HG02973 (cell line): ENCODE data around the gene RNF31.

Source experiments
- ATAC-seq: cut with Tn5 transposase; IDR thresholded peaks from one replicate; pipeline ENCODE4 v1.9.1; 2021; ENCODE audit warnings: moderate library complexity; ENCODE audit not compliant: unreplicated experiment

Gene RNF31

DNA sequence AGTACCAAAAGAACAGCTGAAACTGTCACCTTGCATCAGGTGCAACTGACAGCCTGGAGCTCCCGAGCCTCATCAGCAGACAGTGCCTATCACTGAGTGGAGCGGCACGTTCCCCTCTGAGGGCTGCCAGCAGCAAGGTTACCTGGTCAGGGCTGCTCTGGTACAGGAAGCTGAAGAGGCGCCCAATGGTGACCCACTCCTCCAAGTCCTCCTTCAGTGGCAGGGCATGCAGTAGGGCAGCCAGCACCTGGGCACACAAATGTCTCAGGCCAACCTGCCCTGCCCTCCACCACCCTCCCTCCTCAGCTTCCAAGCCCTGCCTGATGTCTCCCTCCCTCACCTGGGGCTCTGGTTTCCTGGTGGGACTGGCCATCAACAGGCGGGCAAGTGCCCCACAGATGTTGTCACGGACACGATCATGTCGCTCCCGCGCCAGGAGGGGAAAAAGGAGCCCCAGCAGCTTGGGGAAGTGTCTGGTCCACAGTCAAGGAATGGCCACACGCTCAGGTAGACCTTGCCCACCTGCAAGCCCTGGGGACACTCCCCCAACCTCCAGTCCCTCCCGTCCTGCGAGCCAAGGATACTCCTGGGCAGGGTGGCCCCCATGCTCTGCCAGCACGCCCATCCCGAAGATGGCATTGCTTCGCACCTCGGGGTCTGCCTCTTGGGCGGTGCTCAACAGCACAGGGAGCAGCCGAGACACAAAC, 34.2 kb downstream of the RNF31 start:
- no peak for ATAC-seq

DNA sequence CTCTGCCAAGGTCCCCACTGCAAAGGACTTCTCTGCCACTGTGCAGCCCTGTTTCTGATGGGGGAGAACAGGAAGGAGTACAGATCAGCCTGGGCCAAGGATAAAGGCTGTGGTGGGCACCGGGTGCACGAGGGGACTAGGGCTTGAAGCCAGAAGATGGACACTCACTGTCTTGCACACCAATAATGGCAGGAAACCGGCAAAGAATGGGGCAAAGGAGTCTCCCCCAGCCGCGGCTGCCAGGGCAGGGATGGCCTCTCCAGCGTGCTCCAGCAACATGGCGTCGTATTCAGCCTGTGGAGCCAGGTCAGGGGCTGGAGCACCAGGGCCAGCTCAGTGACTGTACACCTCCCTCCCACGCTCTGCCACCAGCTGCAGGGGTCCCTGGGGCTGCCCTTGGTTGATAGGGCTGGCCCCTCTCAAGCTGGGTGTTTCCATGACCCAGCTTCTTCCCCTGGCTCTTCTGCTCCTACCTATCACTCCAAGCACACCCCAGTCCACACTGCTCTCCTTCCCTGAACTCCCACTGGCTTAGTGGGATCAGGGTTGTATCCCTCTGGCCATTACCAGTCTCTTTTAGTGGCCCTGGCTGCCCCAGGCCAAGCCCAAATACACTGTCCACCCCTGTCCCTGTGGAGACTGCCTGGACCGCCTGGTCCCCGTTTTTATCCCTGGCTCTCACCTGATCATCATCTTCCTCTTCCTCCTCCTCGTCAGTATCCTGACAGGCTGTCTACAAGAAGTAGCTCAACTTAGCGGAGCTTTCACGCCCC, 35.0 kb downstream of the RNF31 start:
- ATAC-seq: no peak

DNA sequence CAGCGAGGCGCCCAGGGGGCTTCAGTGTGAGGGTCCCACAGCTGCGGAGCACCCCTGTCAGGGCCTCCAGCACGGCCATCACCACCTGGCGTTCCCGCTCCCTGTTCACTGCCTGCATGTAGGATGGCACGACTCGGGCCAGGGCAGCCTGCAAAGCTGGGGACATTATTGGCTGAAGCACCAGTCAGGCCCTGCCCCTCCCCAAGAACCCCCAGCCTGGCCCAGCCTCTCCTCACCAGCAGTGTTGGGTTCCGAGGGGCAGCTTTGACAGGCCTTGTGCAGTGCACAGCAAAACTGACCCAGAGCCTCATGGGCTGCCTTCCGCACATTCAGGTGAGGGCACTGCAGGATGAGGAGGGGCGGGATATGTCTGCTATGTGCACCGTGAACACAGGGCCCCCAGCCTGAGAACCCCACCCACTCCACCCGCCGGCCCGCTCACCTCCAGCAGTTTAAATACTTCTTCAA, 35.8 kb downstream of the RNF31 start:
- no peak for ATAC-seq

DNA sequence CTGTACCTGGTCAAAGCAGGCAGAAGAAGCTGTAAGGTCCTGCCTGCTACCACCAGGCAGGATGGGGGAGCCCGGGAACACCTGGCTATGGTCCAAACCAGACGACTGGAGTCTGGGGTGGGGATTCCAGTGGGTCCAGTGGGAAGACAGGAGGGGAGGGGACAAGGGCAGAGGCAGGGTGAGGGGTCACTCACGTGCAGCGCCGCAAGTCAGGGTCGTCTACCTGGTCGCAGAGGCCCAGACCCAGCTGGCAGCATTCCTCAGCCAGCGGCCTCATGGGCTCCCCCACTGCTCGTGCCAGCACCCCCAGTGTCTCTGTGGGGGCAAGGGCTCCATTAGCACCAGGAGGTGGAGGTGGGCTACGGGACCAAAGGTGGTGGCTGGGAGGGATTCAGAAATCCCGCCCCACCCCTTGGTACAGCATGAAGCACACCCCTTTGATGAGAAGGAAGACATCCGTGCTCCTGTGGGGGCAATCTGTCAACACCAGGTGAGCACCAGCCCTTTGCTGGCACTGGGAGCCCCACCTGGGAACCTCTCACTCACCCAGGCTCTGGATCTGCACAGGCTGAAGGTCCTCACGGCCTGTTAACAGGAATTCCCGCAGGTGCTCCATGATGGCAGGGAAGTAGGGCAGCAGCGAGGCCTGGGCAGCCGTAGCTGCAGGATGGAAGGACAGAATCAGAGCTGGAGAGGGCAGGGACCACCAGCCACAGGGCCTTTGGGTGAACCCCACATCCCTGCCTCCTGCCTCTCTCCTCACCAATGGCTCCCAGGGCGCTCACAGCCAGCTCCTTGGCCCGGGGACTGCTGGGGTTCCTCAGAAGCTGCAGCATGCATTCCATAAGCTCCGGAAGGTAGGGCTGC, 37.0 kb downstream of the RNF31 start:
- no peak for ATAC-seq

DNA sequence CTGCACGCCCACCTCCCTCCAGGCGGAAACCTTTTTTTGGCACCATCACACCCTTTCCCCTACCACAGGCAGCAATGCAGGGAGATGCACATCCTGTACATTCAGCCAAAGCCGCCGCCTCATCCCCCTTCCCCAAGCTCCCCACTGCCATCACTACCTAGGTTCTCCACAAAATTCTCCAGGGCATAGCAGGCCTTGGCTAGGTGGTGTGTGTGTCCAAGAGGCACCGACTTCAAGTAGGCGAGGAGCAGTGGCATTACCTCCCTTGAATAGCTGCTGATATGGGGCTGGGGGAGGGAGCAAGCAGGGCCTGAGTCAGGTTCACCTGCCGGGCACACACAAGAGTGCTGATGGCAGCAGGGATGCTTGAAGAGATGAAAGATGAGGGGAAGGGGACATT, 37.7 kb downstream of the RNF31 start:
- ATAC-seq: no peak

DNA sequence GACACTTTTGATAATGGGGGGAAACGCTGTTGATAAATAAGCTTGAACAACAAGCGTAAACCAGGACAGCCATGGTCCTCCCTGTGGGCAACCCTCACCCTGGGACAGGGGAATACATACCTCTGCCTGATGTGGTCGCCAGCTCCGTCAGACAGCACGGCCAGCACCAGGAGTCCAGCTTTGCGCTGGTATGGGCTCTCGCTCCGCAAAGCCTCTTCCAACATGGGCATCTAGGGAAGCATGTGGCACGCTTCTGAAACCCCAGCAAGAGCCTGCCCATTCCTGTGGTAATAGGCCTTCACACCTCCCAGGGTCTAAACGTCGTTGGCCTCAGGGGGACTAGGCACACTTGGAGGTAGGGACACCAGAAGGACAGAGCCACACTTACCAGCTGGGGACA, 38.4 kb downstream of the RNF31 start:
- no peak for ATAC-seq

DNA sequence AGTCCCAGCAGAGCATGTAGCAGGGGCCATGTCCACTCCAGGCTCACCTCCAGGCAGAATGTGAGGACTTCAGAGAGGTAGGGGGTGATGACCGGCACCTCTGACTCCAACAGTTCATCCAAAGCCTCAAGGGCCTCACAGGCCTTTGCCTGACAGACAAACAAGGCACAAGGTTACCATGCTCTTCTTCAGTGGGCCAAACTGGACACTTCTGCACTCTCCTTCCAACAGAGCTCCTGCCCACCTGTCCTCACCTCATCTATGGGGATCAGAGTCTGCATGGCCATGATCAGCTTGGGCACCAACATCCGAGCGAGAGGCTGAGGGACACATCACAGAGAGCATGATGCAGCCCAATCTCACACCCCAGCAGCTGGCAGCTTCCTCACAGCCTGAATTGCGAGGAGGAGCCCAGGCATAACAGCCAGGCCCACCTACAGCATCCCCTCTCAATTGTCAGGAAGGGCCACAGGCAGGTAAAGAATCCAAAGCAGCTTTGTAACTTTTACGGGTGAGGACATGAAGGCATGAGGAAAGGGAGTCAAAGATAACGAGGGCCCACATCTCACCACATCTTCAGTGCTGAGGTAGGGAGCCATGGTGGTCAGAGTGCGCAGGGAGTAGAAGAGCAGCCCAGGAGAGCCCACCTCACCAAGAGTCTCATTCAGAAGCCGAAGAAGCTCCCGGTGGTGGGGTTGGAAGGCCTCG, 39.7 kb downstream of the RNF31 start:
- no peak for ATAC-seq

DNA sequence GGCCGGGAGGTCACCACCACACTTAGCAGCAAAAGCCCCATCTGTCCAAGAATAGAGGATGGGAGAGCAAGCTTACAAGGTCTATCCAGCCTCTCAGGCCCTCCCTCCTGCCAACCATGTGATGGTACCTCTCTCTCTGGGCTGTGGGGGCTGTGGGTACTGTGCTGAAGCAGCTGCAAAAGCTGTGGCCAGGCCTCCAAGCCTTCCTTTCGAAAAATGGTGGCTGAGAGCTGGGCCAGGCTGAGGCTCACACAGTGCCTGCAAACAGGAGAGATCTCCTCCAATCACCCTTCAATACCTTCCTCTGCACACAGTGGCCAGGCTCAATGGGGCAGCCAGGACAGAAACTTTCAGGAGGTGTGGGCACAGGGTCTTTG, 40.2 kb downstream of the RNF31 start:
- no peak for ATAC-seq

DNA sequence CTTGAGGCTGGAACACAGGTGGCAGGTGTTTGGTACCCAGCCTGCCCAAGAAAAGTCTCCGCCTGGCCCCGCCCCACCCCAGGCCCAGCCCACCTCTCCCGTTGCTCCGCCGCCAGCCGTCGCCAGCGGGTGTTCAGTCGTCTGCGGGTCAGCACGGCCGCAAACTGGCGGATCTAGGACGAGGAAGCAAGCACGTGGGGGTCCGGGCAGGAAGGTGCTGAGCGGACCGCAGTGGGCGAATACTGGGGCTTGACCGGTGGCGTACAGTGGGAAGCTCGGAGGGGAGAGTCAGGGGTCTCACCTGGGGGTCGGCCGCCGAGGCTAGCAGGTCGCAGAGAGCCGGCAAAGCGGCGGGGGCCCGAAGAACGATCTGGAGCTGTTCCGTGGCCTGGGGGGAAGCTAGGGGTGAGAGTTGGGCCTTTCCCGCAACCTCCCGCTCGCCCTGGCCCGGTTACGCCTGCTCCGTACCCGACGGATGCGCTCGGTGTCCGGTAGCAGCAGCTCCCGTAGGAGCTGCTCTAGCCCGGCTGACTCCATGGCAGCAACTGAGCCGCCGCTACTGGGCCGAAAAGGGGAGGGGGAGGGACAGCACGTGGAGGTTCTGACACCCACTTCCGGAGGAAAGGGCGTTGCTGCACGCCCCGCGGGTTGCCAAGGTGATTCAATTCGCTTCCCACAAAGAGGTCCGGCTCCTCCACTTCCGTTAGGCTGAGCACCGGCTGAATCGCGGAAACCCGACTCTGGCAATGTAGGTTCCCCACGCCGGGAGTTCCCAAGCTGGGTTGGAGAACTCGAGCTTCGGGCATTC, 41.2 kb downstream of the RNF31 start, which contains the start of gene IPO4:
TSS of gene IPO4 (minus strand) at position 566 of the 808 bp plus-strand sequence. CDS start at position 537, 29 bp downstream.
- ATAC-seq: peak; percentile 69

DNA sequence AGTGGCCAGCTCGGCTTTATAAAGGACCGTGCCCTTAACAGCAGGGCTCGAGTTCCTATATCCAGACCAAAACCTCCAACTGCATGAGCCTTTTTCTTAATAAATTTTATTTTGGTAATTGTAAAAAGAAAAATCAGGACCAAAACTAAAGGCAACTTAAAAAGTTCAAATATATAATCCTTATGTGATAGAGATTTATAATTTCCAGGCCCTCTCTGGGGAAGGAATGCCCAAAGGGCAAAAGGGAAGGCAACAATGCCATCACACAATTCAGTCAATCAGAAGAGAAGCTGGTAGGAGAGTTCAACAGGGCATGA, 41.7 kb downstream of the RNF31 start:
- no peak for ATAC-seq

DNA sequence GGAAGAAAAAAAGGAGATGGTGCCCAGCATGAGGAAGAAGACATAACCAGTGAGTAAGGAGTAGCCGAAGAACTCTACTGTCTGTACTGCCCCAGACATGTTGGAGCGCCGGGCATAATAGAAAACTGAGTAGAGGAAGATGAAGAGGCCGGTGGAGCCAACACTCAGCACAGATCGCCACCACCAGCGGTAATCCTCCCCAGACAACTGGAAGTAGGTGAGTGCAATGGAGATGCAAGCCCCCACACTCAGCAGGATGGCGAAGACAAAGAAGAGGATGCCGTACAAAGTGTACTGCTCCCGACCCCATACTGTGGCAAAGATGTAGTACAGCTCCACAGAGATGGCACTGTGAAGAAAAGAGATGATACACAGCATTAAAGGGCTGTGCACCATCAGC, 42.2 kb downstream of the RNF31 start:
- ATAC-seq: no peak

DNA sequence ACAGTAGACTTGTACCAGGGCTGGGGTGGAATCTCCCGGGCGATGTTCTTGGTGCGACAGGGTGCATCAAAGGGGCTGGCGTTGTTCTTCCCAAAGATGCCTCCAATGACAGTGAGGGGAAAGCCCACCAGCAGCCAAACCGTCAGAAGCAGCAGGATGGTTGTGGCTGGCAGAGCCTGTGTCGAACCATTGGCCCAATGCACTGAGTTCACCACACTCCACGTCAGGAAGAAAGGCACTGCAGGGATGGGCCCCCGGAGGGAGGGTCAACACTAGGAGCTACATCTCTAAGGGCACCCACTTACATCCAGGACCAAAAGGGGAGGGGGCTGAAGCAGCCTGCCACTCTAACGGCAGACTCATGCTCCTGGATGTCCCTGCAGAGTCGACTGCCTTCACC, 43.1 kb downstream of the RNF31 start:
- no peak for ATAC-seq

DNA sequence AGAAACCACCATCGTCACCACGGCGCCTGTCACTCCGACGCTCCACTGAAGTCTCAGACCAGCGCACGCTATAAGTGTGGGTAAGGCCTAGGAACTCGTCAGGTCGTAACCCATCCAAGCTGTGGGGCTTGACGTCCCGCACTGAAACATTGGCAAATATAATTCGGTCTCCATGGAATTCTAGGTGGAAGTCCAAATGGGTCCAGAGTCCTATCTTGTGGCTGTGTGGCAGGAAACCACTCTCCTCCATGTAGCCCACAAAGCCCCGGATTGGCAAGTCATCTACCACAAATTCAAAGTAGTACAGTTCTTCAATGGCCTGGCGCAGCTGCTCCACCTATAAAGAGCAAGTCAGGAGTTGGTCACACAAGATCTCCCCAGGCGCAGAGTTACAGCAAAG, 45.6 kb downstream of the RNF31 start:
- no peak for ATAC-seq

DNA sequence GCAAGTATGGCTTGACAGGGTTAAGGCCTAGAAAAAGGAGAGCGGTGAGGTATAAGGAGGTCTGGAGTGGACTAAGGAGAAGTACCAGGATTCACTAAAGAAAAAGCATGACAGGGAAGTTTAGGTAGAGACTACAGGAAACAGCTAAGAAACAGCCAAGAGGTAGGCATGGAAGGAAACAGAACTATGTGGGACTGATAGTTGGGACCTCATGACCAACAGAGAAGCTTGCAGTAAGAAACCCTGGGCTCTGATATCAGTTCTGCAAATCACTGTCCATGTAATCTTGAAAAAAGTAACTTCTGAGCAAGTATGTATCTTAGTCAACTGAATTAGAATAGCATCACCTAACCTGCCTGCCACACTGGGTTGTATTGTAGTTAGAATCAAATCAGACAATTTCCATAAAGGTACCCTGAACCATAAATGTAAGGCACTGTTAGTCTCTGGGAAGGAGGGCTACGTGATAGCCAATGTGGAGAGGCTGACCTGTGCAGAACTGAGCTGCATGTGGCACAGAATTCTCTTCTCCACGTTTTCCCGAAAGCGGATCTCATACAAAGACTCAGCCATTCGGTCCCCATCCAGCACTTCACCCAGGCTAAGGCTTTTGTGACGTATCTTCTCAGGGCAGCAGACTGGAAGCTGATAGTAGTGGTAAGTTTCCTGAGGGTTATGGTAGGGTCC, 47.0 kb downstream of the RNF31 start:
- no peak for ATAC-seq

DNA sequence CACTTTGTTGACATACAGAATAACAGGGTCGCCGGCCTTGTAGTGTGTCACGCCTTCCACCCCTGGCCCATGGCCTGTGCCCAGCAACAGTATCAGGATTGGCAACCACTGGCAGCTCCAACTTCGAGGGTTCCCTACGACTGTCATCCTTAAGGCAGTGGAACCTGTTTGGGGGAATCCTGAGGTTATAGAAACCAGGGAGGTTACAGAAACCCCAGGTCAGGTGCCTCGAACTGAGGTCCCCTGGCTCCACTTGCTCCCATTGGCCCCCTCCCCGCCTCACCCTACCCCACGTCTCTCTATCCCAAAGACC, 47.5 kb downstream of the RNF31 start:
- no peak for ATAC-seq

DNA sequence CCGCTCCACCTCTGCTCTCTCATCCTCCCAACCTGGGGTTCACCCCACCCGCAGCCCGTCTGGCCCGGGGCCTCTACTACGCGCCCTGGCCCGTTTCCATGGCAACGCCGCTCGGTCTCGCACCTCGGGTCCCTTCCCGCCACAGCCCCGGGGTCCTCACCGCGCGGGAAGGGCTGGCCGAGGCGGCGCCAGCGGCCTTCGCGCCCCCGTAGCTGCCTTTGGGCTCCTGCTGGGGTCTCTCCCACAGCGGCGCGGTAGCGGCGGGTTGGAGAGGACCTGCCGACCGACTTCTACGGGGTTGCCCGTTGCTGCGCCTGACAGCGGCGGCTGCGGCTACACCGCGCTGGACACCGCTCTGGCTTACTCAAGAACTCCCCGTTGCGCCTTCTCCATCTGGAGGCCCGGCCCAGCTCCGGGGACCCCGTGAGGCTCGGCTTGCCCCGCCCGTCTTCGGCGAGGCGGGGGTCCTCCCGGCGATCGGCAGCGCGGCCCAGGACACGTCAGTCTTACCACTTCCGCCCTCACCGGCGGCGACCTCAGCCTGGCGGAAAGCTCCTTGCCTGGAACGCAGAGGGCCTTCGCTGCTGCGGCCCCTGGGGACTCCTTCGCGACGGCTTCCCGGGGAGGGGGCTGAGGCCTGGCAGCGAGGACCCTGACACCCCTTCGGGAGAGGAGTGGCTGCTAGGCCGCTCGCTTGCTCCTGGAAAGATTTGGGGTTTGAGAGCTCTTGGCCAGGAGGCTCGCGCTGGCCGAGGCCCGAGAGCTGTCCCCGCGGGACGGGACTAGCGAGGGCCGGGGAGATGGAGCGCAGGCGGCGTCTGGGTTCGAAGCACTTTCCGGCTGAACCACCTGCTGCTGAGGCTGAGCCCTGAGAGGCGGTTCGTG, 48.1 kb downstream of the RNF31 start, which contains the start of gene TM9SF1:
TSS of gene TM9SF1 (minus strand) at position 256 of the 885 bp plus-strand sequence. CDS start 422 bp downstream, outside the sequence.
- peak; percentile 67 for ATAC-seq

DNA sequence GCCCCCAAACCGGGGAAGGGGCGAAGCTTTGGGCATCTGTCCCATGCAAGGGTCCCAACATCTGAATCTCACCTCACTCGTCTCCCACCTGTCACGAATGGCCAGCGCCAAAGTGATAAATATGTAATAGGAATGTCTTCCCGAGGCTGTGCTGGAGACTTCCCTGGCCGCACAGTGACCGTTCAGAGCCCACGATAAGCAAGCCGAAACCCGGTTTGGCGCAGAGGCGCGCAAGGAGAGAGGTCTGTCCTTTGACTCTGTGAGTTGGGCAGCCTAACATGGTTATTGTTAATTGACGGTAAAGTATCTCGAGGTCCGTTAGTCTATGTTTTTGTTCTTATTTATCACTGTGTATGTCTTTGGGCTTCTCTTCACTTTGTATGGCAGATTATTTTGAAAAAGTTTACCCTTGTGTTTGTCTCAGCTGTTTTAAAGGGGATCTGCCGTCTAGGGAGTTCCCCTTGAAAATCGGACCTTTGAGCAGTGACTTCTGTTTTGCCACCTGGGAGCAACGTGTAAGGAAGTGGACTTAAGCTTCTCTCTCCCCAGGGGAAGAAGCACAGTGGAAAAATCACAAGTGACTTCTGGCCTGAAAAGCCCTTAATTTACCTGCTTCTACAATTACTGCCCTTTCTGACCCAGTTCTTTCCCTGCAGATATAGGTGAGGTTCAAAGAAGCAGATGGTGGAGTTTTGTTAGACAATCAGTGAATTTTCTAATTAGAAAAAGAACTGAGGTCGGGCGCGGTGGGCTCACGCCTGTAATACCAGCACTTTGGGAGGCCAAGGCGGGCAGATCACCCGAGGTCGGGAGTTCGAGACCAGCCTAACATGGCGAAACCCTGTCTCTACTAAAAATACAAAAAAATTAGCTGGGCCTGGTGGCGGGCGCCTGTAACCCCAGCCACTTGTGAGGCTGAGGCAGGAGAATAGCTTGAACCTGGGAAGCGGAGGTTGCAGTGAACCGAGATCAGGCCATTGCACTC, 49.1 kb downstream of the RNF31 start:
- ATAC-seq: peak; percentile 9
